ENCODE data around the gene CCR6. TPM values are rescaled to one million over a fixed set of nuclear protein-coding genes. Genes with fewer than 3 reads are reported as not detected.

The CCR6 gene
- total and polyA plus RNA-seq, 7 donors = 0.46 to 7.7 TPM; not detected in 5

DNA sequence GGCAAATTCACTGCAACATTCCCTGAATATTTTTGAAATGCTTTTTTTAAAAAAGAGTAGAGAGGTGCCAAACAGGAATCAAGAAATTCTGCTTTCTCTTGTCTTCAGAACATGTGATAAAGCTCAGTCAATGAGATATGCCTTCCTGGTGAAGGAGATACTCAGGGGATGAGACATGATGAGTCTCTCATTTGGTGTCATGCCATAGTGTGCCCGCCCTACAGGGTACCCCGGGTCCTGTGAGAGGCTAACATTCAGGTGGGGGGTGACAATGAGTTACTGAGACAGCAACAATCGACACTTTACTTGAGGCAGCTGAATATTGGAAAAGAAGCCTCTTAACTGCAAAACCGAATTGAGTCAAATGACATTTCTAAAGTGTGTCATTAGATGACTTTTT is 6.7 kb downstream of the CCR6 start:
- intact Hi-C loops (cut with DNase I) = no loop called here
- Histone ChIP-seq H3K4me1 (peaks cover 0 to 14% (median 5%) of the 10 kb centered on the region in 4 donors), H3K4me3 (no peak overlapping the region), H3K36me3 (no peaks in the 10 kb centered on the region), H3K27me3 (no peaks in the 10 kb centered on the region), H3K9me3 (no peaks in the 10 kb centered on the region), H3K27ac (peak overlapping the region in 2 of 4 donors; percentile 80 to 81)
- 81 to 88% methylated on average over 4 of the region's 4 CpGs for WGBS, 2 donors
- no peak for TF ChIP-seq EP300 (IDR thresholded peaks at IDR 0.05)
- TF ChIP-seq POLR2AphosphoS5 (IDR thresholded peaks at IDR 0.05) = no peak
- no peak for TF ChIP-seq CTCF (IDR thresholded peaks at IDR 0.05)
- TF ChIP-seq POLR2A (IDR thresholded peaks at IDR 0.05) = no peak
- no peak for DNase-seq

GRCh38 chr6:167130008-167130677 is 7.2 kb downstream of the CCR6 start:
- Histone ChIP-seq H3K9me3 (no peaks in the 10 kb centered on the region), H3K27ac (peak overlapping the region in 3 of 4 donors; percentile 71 to 81 (median 80)), H3K4me1 (peaks cover 0 to 14% (median 5%) of the 10 kb centered on the region in 4 donors), H3K36me3 (no peaks in the 10 kb centered on the region), H3K27me3 (no peaks in the 10 kb centered on the region), H3K4me3 (no peak overlapping the region)
- intact Hi-C loops (cut with DNase I) = no loop called here
- 66 to 71% methylated on average over 6 of the region's 6 CpGs for whole genome bisulfite sequencing, 2 donors
- no peak for DNase-seq
- TF ChIP-seq POLR2A (IDR thresholded peaks at IDR 0.05) (no peak), EP300 (IDR thresholded peaks at IDR 0.05) (no peak), POLR2AphosphoS5 (IDR thresholded peaks at IDR 0.05) (no peak), CTCF (IDR thresholded peaks at IDR 0.05) (no peak)

DNA sequence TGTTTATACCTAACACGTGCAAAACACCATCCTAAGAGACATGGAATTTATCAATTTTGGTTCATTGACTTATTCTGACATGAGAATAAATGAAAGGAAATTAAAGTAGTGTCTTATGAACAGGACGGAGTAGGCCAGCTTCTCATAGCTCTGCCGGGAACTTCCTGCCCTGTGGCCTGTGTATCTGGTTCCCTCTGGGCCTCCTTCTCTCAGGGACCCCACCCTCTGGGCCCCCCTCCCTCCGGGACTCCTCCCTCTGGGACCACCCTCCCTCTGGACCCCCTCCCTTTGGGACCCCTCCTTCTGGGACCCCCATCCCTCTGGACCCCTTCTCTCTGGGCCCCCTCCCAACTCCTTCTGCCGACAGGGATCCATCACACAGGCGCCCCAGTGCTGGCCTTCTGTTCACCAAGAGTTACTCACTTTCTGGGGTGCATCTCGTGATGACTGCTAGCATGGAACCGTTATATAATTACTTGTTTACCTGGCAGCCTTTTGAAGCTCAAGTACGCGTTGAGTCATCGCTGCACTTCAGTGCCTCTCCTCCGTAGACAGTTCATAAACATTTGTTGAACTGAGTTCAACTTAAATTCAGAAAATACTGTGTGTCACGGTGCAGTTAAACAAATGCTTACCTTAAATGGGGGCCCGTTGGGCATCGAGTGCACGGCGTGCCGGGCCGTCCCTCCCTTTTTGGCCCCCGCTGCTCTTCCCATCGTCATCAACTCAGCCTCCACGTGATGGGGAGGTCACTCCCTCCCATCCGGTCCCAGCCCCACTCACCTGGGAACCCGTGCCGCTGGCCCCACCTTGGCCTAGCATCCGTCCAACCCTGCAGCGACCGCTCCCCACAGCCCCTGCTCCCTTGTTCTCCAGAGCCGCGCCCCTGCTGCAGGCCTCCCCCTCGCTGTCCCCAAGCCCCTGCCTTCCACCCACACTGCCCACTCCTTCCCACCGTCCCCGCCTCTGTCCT is 8.1 kb downstream of the CCR6 start:
- Histone ChIP-seq H3K27me3 (no peaks in the 10 kb centered on the region), H3K4me3 (no peak overlapping the region), H3K27ac (peak overlapping the region in 3 of 4 donors; percentile 71 to 81 (median 80)), H3K9me3 (no peaks in the 10 kb centered on the region), H3K36me3 (no peaks in the 10 kb centered on the region), H3K4me1 (peaks cover 0 to 14% (median 5%) of the 10 kb centered on the region in 4 donors)
- TF ChIP-seq POLR2A (IDR thresholded peaks at IDR 0.05) (no peak), EP300 (IDR thresholded peaks at IDR 0.05) (peak in 3 of 4 donors; percentile 78 to 91 (median 82)), POLR2AphosphoS5 (IDR thresholded peaks at IDR 0.05) (peak; percentile 46 to 78 (median 76)), CTCF (IDR thresholded peaks at IDR 0.05) (no peak)
- intact Hi-C loops (cut with DNase I) = no loop called here
- DNase-seq = peak; percentile 79
- WGBS, 2 donors = 75 to 80% methylated on average over 33 of the region's 33 CpGs

DNA sequence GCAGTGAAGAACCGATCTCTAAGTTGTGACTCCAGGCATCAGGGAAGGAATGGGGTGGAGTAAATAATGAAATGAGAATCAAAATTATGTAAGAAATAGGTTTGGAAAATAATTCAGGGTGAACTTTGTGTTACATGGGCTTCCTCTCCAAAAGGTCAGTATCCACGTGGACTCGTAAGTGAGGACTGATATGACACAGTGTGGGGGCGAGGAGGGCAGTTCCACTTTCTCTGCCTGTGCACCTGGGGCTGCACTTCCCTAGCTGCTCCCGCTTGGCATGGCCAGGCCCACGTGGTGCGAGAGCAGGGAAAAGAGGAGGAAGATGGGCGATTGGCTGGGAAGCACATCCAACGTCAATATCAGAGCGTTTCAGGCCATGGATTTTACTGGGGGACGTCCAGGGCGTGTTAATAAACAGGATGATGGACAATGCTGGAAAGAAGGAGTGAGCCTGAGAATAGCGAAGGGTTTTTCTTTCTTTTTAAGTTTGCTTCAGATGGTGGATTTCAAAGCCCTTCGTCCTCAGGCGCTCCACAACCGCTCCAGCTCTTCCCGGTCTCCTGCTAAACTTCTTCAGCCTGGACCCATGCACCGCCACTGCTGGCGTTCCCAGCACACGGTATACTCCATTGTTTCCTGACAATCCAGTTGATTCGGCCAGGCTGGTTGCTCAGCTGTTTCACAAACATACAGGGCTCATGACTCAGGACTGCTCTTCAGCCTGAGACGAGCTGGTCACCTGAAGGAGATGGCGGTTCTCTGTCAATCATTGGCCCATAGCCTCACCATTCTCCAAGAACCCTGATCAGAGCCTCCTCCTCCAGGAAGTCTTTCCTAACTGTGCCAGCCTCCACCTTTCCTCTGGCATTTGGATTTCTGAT is 11.8 kb downstream of the CCR6 start:
- WGBS, 2 donors = 87 to 89% methylated on average over 23 of the region's 23 CpGs
- H3K4me3 ChIP-seq = no peak overlapping the region
- H3K36me3 ChIP-seq = no peaks in the 10 kb centered on the region
- no peak overlapping the region for H3K27ac ChIP-seq
- TF ChIP-seq POLR2A (IDR thresholded peaks at IDR 0.05) (no peak), POLR2AphosphoS5 (IDR thresholded peaks at IDR 0.05) (no peak), EP300 (IDR thresholded peaks at IDR 0.05) (no peak), CTCF (IDR thresholded peaks at IDR 0.05) (no peak)
- H3K9me3 ChIP-seq = no peaks in the 10 kb centered on the region
- H3K4me1 ChIP-seq = peaks cover 0 to 14% (median 5%) of the 10 kb centered on the region in 4 donors
- intact Hi-C loops (cut with DNase I) = no loop called here
- DNase-seq = no peak
- no peaks in the 10 kb centered on the region for H3K27me3 ChIP-seq

Measured in sigmoid colon (tissue), 7 donors.